H1 (cell line): ENCODE results near the gene INSM2. TPM values are rescaled to one million over a fixed set of nuclear protein-coding genes. Genes with fewer than 3 reads are reported as not detected.

Source experiments
- CTCF ChIA-PET: fragments of 300-600 bp; sonication (Branson Sonifier 250); formaldehyde crosslinking; loops from one replicate; lab custom pipeline; 2021; ENCODE audit not compliant: partially characterized antibody; lab: Charles Lee
- POLR2A ChIA-PET: fragments of 300-600 bp; sonication (Branson Sonifier 250); formaldehyde crosslinking; loops from one replicate; lab custom pipeline; 2021; ENCODE audit warnings: inconsistent platforms; ENCODE audit not compliant: partially characterized antibody; lab: Charles Lee
- DNase-seq, 2 experiments: peaks; one replicate each; pipeline versions ENCODE4 v3.0.0 to v3.0.0-alpha.2; 2010 to 2022; ENCODE audit warnings: low spot score in 2 of 2, low read depth in 1 of 2, mixed read lengths in 1 of 2
- FAIRE-seq: peaks from 2 replicates; lab custom pipeline; 2011; peaks lifted over from hg19 to GRCh38; lab: Jason Lieb, UNC
- H2AFZ ChIP-seq: 2 replicates; pipeline ENCODE4 v1.8.1; 2012; ENCODE audit warnings: low read length, inconsistent platforms
- H2AK5ac ChIP-seq: 2 replicates; pipeline ENCODE4 v1.6.1; 2013; ENCODE audit warnings: low read depth, low read length
- H2BK120ac ChIP-seq: replicated peaks from 2 replicates; pipeline ENCODE3; 2013; ENCODE audit warnings: low read depth, low read length, inconsistent platforms
- H2BK12ac ChIP-seq: 2 replicates; pipeline ENCODE4 v1.6.1; 2013; ENCODE audit warnings: low read depth, low read length
- H2BK15ac ChIP-seq: 2 replicates; pipeline ENCODE4 v1.6.1; 2013; ENCODE audit warnings: low read length
- H2BK20ac ChIP-seq: 2 replicates; pipeline ENCODE4 v1.6.1; 2013; ENCODE audit warnings: low read length
- H2BK5ac ChIP-seq: 2 replicates; pipeline ENCODE4 v1.6.1; 2013; ENCODE audit warnings: low read depth, low read length
- H3K14ac ChIP-seq: 2 replicates; pipeline ENCODE4 v1.6.1; 2013; ENCODE audit warnings: inconsistent platforms; ENCODE audit not compliant: insufficient read length
- H3K18ac ChIP-seq: 2 replicates; pipeline ENCODE4 v1.6.1; 2013; ENCODE audit warnings: low read length; ENCODE audit errors: extremely low read depth
- H3K23ac ChIP-seq: 2 replicates; pipeline ENCODE4 v1.6.1; 2013; ENCODE audit warnings: inconsistent platforms; ENCODE audit not compliant: insufficient read length
- H3K23me2 ChIP-seq: 2 replicates; pipeline ENCODE4 v1.6.1; 2013; ENCODE audit warnings: low read depth, low read length
- H3K27ac ChIP-seq: 2 replicates; pipeline ENCODE4 v1.6.1; 2011; ENCODE audit warnings: low read depth, low read length, inconsistent platforms
- H3K27me3 ChIP-seq, 4 experiments: replicated peaks in 1 of 4; 1 replicate in 1 of 4; 2 replicates in 3 of 4; pipeline versions ENCODE4 v1.6.1 to v1.8.1; 2011 to 2013; ENCODE audit warnings: low read length in 3 of 4, mild to moderate bottlenecking in 3 of 4, inconsistent platforms in 2 of 4, mixed read lengths in 2 of 4, moderate library complexity in 1 of 4; ENCODE audit not compliant: control insufficient read depth in 3 of 4, insufficient read depth in 3 of 4; ENCODE audit errors: extremely low read depth in 1 of 4
- H3K36me3 ChIP-seq, 4 experiments: 2 replicates each; pipeline versions ENCODE4 v1.6.1 to v1.8.1; 2011 to 2013; ENCODE audit warnings: mild to moderate bottlenecking in 4 of 4, low read length in 3 of 4, moderate library complexity in 2 of 4, control low read depth in 1 of 4, inconsistent platforms in 1 of 4; ENCODE audit not compliant: insufficient read depth in 4 of 4, control insufficient read depth in 2 of 4
- H3K4ac ChIP-seq: replicated peaks from 2 replicates; pipeline ENCODE3; 2013; ENCODE audit warnings: low read length, low read depth, mixed read lengths, inconsistent platforms; ENCODE audit not compliant: insufficient read length
- H3K4me1 ChIP-seq, 4 experiments: replicated peaks in 1 of 4; 1 replicate in 1 of 4; 2 replicates in 3 of 4; pipeline versions ENCODE4 v1.6.1 to v1.8.1; 2011 to 2013; ENCODE audit warnings: low read length in 3 of 4, inconsistent platforms in 2 of 4, mixed read lengths in 1 of 4; ENCODE audit not compliant: insufficient read depth in 4 of 4, control insufficient read depth in 3 of 4
- H3K4me2 ChIP-seq, 2 experiments: 2 replicates each; pipeline versions ENCODE4 v1.6.1 to v1.8.1; 2011 to 2013; ENCODE audit warnings: low read depth in 2 of 2, low read length in 2 of 2, control low read depth in 1 of 2, inconsistent platforms in 1 of 2, mild to moderate bottlenecking in 1 of 2; ENCODE audit not compliant: insufficient read depth in 1 of 2
- H3K4me3 ChIP-seq, 4 experiments: fragments of 200-600, 300-600 bp in 1 of 4; sonication (generic), shearing (Covaris generic), sonication (Bioruptor Twin) in 1 of 4; 2 replicates each; pipeline versions ENCODE4 v1.5.1 to v1.8.1; 2011 to 2016; ENCODE audit warnings: low read length in 4 of 4, low read depth in 3 of 4, control low read depth in 2 of 4, inconsistent platforms in 2 of 4, mild to moderate bottlenecking in 2 of 4, mixed read lengths in 1 of 4, moderate library complexity in 1 of 4; ENCODE audit not compliant: insufficient read depth in 2 of 4; ENCODE audit errors: extremely low read depth in 1 of 4
- H3K56ac ChIP-seq: replicated peaks from 2 replicates; pipeline ENCODE3; 2013; ENCODE audit warnings: low read depth, mild to moderate bottlenecking, mixed read lengths, low read length, inconsistent platforms; ENCODE audit not compliant: insufficient read length
- H3K79me1 ChIP-seq: 2 replicates; pipeline ENCODE4 v1.6.1; 2013; ENCODE audit warnings: low read depth, low read length, control low read depth
- H3K79me2 ChIP-seq, 2 experiments: 2 replicates each; pipeline versions ENCODE4 v1.6.1 to v1.8.1; 2012 to 2013; ENCODE audit warnings: low read length in 2 of 2, mild to moderate bottlenecking in 2 of 2, inconsistent platforms in 1 of 2; ENCODE audit not compliant: insufficient read depth in 2 of 2, control insufficient read depth in 1 of 2
- H3K9ac ChIP-seq, 4 experiments: replicated peaks in 1 of 4; 1 replicate in 1 of 4; 2 replicates in 3 of 4; pipeline versions ENCODE4 v1.6.1 to v1.8.1; 2011 to 2013; ENCODE audit warnings: low read depth in 3 of 4, low read length in 3 of 4, control low read depth in 2 of 4, mild to moderate bottlenecking in 2 of 4, moderate library complexity in 2 of 4, inconsistent platforms in 1 of 4; ENCODE audit errors: extremely low read depth in 1 of 4
- H3K9me3 ChIP-seq, 2 experiments: 2 replicates each; pipeline versions ENCODE4 v1.6.1 to v1.8.1; 2012 to 2013; ENCODE audit warnings: mild to moderate bottlenecking in 2 of 2, moderate library complexity in 2 of 2, control low read depth in 1 of 2, inconsistent platforms in 1 of 2, low read depth in 1 of 2, low read length in 1 of 2, mixed read lengths in 1 of 2; ENCODE audit not compliant: insufficient read depth in 2 of 2
- H4K20me1 ChIP-seq, 2 experiments: replicated peaks in 1 of 2; 2 replicates each; pipeline versions ENCODE3 to v1.8.1; 2011 to 2013; ENCODE audit warnings: inconsistent platforms in 2 of 2, low read length in 2 of 2, mild to moderate bottlenecking in 1 of 2; ENCODE audit not compliant: insufficient read depth in 2 of 2, control insufficient read depth in 1 of 2
- H4K5ac ChIP-seq: 2 replicates; pipeline ENCODE4 v1.6.1; 2013; ENCODE audit warnings: low read length, low read depth, mixed read lengths, inconsistent platforms; ENCODE audit not compliant: insufficient read length
- H4K8ac ChIP-seq: 2 replicates; pipeline ENCODE4 v1.8.0; 2013; ENCODE audit warnings: mild to moderate bottlenecking, moderate library complexity, low read length, inconsistent platforms; ENCODE audit not compliant: insufficient read depth; ENCODE audit errors: extremely low read depth
- H4K91ac ChIP-seq: replicated peaks from 2 replicates; pipeline ENCODE3; 2013; ENCODE audit warnings: low read length, mixed read lengths, inconsistent platforms; ENCODE audit not compliant: insufficient read length
- CBX8 ChIP-seq: fragments of 300-800, 300-1000 bp; sonication (generic); IDR thresholded peaks from 2 replicates; pipeline ENCODE4 v1.7.1; 2016; ENCODE audit warnings: low read depth, low read length, borderline replicate concordance
- EZH2 ChIP-seq: fragments of 200-600 bp; sonication (generic); IDR thresholded peaks from 2 replicates; pipeline ENCODE4 v1.7.1; 2012; ENCODE audit warnings: low read depth, mild to moderate bottlenecking, moderate library complexity, low read length, inconsistent platforms; ENCODE audit not compliant: severe bottlenecking
- WGBS, 2 experiments: shearing (Covaris generic) in 1 of 2; methylation state at CpG; one replicate each; pipeline versions ENCODE4 v1.1.6 to v1.1.7; 2013 to 2015; ENCODE audit warnings: low lambda C conversion rate in 2 of 2, mixed read lengths in 2 of 2, inconsistent platforms in 1 of 2, low coverage in 1 of 2, missing lambda C conversion rate in 1 of 2; ENCODE audit not compliant: insufficient replicate concordance in 2 of 2, insufficient coverage in 1 of 2, insufficient read length in 1 of 2; ENCODE audit errors: extremely low coverage in 1 of 2, missing lambda C conversion rate in 1 of 2; 5-methylcytosine and 5-hydroxymethylcytosine counted together
- polyA plus RNA-seq, 7 experiments: library from polyadenylated mRNA; depleted of rRNA in 3 of 7; stranded (reverse) in 5 of 7; unstranded in 2 of 7; fragments of >200 nt in 5 of 7; fragments of 200-250 nt in 2 of 7; gene quantifications; 1 replicate in 5 of 7; 2 replicates in 1 of 7; 4 replicates in 1 of 7; pipeline versions ENCODE4 v1.2.1 to v1.2.3, GENCODE V29; 2011 to 2013; ENCODE audit warnings: missing spikeins in 2 of 7, mixed read lengths in 2 of 7
- total RNA-seq: library from RNA; stranded (reverse); fragmentation: NEBNext Ultra II Directional; extraction: Animal tissue kit (Norgen Biotek cat#: 25700); gene quantifications from 2 replicates; pipeline ENCODE4 v1.2.1, GENCODE V29; 2021

The INSM2 gene
- total and polyA plus RNA-seq, 2 of the 8 experiments (the other 6 are each of a cell fraction or from before 2014, with no cell fraction given): not detected

DNA sequence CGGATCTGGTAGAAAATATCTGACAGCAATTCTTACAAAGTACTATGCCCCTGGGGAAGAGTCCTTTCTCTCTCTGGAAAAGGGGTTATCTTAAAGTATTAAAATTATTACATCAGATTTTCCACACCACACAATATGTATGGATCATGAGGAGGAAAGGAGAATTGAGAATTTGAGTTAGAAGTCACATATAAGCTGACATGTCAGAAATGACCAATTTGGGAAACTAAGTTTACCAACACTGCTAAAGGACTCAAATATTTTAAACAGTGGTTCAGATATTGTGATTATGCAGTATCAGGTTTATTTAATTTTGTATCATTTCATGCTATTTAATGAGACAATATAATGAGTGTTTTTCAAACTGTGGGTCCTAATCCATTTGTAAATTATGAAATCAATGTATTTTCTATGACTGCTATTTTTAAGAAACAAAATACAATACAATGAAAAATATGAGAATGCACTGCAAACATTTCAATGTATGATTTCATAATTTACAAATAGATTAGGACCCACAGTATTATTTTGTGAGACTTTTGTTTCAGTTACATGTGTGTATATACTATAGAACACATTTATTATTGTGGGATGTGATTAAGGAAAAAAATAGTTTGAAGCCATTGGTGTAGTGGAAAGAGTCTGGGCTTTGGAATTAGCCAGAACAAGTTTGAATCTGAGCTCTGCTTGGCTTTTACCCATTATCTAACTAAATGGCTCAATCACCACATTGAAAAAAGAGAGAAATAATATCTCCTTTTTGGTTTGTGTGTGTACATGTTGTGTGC, 1.8 kb upstream of the INSM2 start:
- no peak overlapping the region for H3K4me3 ChIP-seq
- no peak overlapping the region for H2BK120ac ChIP-seq
- H3K4me1 ChIP-seq: peaks cover 0 to 9% (median 3%) of the 10 kb centered on the region in 4 experiments; a peak in 5 of 7 replicates
- H3K9me3 ChIP-seq: no peaks in the 10 kb centered on the region
- WGBS, 2 experiments: 100% methylated on average over 1 of the region's 1 CpG; no CpG with 5 or more reads in 1 of the 2 experiments
- no peak overlapping the region for H3K14ac ChIP-seq
- H3K23me2 ChIP-seq: peaks cover 18% of the 10 kb centered on the region
- H3K23ac ChIP-seq: no peak overlapping the region
- no peak overlapping the region for H3K9ac ChIP-seq
- no peaks in the 10 kb centered on the region for H3K79me1 ChIP-seq
- no peak overlapping the region for H3K4ac ChIP-seq
- no peak for DNase-seq
- no peak overlapping the region for H4K5ac ChIP-seq
- no peak for TF ChIP-seq EZH2
- TF ChIP-seq CBX8: 0 out of 2 replicates have a peak, but pooled peaks have one; percentile 43
- TF ChIP-seq, all 59 proteins: peak for 1
- H2BK20ac ChIP-seq: no peak overlapping the region
- H4K20me1 ChIP-seq: peaks cover 6 to 9% of the 10 kb centered on the region in 2 experiments
- H2BK15ac ChIP-seq: no peak overlapping the region
- H3K4me2 ChIP-seq: no peak overlapping the region; a peak in 1 of 4 replicates
- FAIRE-seq: no peak
- H2AFZ ChIP-seq: no peak overlapping the region
- no peak overlapping the region for H4K91ac ChIP-seq
- no peak overlapping the region for H2BK12ac ChIP-seq
- peaks cover 19 to 57% (median 39%) of the 10 kb centered on the region in 4 experiments for H3K27me3 ChIP-seq
- H3K79me2 ChIP-seq: no peaks in the 10 kb centered on the region
- no peaks in the 10 kb centered on the region for H3K36me3 ChIP-seq
- H2BK5ac ChIP-seq: no peak overlapping the region
- no peak overlapping the region for H4K8ac ChIP-seq
- H2AK5ac ChIP-seq: no peak overlapping the region
- ChIA-PET CTCF (interaction anchor here (0.7 to 1.3 kb wide), 2 partner anchors 38 to 308 kb away, joined by 3 read pairs; no protein-coding TSS in a partner anchor), POLR2A (no interaction called here)
- H3K27ac ChIP-seq: no peak overlapping the region
- no peak overlapping the region for H3K18ac ChIP-seq
- H3K56ac ChIP-seq: no peak overlapping the region
